DMS53 treated with DMSO at 0.1 percent for 48 hours (cell line): ENCODE results near the gene ST14.
"Not testable (repeated sequence)": the region's sequence is repeated elsewhere in the genome, so short reads cannot be mapped to it uniquely, and the experiment has no call there.

ENCODE experiments used
- DNase-seq: peaks from one replicate; lab custom pipeline; 2025; ENCODE audit not compliant: unreplicated experiment; lab: John Stamatoyannopoulos, UW

Gene ST14

GRCh38 chr11:130187096-130187495 lies 27.5 kb downstream of the ST14 start:
- no peak for DNase-seq

GRCh38 chr11:130188047-130188446 lies 28.5 kb downstream of the ST14 start:
- no peak for DNase-seq

DNA sequence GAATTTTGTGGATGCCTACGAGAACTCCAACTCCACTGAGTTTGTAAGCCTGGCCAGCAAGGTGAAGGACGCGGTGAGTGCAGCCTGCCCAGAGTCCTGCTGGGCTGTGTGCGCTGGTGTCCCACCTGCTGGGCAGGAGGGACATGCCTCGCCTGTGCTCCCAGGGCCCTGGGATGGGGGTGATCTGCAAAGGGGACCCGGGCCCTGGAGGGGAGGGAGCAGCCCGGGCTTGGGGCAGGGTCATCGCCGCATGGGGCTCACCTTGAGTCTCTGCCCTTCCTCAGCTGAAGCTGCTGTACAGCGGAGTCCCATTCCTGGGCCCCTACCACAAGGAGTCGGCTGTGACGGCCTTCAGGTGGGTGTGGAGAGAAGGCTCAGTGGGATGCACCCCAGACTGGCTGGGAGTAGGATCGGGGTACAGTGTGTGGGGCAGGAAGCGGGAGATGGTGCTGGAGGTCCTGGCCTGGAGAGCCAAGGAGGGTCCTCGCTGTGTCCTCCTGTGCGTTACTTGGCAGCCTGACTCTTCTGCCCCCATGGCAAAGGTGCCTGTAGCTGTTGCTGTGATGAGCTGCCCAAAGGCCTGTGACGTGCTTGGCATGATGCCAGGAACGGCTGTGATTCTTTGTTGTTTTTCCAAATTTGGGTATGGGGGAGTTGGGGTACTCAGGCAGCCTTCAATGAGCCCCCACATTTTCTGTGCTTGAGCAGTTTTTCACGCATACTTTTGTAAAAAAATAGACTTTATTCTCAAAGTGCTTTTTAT lies 29.2 kb downstream of the ST14 start:
- DNase-seq = no peak

- no peak for DNase-seq
Measured at GRCh38 chr11:130189492-130190210, 30.1 kb downstream of the ST14 start.

DNA sequence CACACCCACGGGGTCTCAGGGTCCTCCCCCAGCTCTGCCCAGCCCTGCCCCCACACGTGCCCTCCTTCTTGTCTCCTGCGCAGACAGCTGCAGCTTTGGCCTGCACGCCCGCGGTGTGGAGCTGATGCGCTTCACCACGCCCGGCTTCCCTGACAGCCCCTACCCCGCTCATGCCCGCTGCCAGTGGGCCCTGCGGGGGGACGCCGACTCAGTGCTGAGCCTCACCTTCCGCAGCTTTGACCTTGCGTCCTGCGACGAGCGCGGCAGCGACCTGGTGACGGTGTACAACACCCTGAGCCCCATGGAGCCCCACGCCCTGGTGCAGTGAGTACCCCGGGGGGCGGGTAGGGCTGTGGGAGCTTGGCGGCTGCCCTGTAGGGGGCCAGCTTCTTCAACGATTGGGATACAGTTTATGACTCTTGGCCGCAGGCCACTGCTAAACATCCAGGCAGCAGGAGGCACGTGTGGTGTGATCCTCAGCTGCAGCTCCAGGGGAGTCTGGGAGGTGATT lies 30.8 kb downstream of the ST14 start:
- DNase-seq = no peak

DNA sequence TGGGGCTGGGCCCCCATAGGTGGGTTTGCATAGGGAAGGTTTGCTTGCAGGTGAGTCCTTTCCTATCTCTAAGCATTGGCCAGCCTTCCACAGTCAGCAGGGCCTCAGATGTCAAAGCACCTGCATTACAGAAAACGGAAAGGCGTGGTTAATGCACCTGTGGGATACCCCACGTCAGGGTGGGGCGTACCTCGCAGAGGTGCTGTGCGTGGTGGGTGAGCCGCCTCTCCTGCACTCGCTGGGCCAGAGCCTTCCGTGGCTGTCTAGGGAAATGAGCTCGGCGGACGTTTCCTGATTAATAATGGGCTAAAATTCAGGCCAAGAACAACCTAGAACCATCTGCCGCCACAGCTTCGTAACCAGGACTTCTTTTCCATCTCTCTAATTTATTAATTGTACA lies 32.3 kb downstream of the ST14 start:
- DNase-seq = no peak

- DNase-seq = no peak
Measured at GRCh38 chr11:130192845-130193267, 33.3 kb downstream of the ST14 start.

GRCh38 chr11:130193551-130193950 lies 34.0 kb downstream of the ST14 start:
- DNase-seq = not testable (repeated sequence)

- DNase-seq = no peak
Measured at GRCh38 chr11:130194241-130195023, 34.9 kb downstream of the ST14 start.

DNA sequence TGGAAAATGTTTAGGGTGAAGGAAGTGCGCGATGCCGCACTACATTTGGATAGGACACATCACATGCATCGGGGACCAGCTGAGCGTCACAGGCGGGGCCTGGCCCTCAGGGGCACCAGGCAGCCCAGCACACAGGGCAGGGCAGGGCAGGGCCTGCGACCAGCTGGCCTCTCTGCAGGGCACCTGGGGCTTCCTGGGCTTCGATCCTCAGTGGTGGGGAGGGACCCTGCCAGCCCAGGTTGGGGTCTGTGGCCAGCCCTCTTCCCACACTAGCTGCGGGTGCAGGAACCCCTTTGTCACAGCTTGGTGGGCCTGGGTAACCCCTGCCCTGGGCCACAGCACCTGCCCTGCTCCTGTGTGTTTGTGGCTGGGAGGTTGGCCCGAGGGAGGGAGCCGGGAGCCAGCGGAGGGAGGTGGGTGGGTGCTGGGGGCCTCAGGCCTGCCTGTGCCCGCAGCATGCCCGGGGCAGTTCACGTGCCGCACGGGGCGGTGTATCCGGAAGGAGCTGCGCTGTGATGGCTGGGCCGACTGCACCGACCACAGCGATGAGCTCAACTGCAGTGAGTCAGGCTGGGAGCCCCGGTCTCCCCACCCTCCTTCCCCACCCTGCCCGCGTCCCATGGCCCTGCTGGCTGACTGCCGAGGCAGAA lies 37.9 kb downstream of the ST14 start:
- no peak for DNase-seq

GRCh38 chr11:130198292-130198691 lies 38.7 kb downstream of the ST14 start:
- DNase-seq = no peak

GRCh38 chr11:130198964-130199363 lies 39.4 kb downstream of the ST14 start:
- DNase-seq = no peak

GRCh38 chr11:130199792-130200191 lies 40.2 kb downstream of the ST14 start:
- no peak for DNase-seq

DNA sequence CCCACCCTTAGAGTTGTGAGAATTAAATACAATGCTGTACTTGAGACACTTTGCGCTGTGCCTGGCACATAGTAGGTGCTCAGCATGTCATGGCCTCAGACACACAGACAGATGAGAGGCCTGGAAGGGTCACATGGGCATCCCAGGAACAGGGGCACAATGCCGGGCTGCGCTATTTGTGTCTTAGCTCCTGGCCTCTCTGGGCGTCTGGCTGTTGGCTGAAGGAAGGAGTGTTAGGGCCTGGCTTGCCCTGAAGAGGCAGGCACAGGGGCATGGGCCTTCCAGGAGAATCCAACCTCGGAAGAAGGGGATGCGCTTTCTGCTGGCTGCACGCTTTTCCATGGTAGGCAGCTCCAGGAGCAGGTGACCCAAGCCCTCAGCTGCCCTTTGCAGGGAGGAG lies 41.4 kb downstream of the ST14 start:
- DNase-seq = no peak

DNA sequence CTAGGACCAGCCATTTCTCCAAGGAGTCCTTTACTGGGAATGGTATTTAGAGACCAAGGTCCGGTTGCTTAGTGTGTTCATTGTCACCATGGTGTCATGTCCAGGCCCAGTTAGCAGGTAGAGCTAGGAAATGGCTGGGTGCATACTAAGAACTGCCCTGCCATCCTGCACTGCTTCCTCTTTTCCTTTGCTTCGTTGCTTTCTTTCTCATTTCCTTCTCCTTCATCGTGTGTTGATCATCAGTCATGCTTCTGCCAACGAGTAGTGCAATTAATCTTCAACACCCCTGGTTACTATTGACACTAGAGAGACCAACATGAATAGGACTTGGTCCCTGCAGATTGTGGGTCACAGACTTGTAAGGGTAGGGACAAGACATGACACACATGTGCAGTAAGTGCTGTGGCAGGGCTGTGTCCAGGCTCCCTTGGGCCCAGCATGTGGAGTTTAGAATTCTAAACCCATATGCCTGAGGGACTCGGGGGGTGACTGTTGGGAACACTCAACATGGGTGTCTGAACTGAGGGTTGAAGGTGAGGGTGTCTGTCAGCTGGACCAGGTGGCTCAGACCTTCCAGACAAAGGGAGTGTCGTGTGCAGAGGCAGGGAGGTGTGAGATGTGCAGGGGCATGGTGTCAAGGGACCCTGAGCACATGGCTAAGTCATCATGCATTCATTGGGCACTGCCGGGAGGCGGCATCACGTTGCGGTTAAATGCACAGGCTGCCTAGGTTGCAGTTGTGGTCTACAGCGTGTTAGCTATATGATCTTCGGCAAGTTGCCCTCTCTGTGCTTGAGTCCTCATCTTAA lies 42.6 kb downstream of the ST14 start:
- no peak for DNase-seq

- no peak for DNase-seq
Measured at GRCh38 chr11:130202818-130203689, 43.5 kb downstream of the ST14 start.

DNA sequence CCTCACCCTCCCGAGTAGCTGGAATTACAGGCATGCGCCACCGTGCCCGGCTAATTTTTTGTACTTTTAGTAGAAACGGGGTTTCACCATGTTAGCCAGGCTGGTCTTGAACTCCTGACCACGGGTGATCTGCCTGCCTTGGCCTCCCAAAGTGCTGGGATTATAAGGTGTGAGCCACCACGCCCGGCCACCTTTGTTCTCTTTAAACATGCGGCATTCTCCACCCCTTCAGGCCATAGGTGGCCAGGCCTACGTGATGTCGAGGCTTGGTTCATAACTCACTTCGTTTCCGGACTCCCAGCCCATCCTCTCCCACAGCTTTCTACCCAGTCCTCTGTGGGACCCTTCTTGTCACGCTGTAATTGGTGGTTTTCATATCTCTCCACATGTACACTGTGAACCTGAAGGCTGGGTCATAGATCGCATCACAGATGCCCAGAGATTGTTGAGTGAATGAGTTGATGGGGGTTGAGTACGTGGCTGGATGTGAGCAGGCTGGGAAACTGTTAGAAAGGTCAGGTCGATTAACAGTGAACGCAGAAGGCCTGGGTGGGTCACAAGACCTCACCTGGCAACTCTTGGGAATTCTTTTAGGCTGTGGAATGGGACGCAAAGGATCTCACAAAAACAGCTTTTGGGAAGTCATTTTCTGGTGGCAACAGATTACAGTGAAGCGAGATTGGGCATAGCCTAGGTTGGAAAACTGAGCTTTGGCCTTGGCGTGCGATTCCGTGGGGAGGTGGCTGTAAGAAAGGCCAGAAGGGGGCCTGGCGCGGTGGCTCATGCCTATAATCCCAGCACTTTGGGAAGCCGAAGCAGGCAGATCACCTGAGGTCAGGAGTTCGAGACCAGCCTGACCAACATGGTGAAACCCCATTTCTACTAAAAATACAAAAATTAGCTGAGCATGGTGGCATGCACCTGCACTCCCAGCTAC lies 44.5 kb downstream of the ST14 start:
- no peak for DNase-seq

DNA sequence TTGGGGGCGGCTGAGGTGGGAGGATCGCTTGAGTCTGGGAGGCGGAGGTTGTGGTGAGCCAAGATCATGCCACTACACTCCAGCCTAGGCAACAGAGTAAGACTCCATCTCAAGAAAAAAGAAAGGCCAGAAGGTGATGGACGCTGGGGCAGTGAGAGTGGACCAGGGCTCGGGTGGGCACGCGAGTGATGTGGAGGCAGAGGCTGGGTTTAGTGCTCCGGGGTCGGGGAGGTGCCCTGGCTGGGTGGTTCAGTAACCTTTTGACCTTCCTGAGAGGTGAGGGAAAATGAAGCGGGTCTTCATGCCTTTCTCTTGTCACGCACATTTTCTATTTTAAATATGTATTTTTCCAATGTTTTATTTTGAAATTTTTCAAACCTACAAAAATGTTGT lies 45.1 kb downstream of the ST14 start:
- DNase-seq = no peak
